Ascending aorta (tissue), 2 donors: ENCODE data around the gene INMT. TPM values are rescaled to one million over a fixed set of nuclear protein-coding genes. Genes with fewer than 3 reads are reported as not detected.
A peak's percentile ranks its signal among the peaks of the same experiment; 100 is the strongest.

Experiments used
- DNase-seq, 2 donors: peaks; one replicate each; pipeline ENCODE4 v3.0.0-alpha.2; 2019; ENCODE audit warnings: low spot score in 2 of 2
- H3K27ac ChIP-seq, 2 donors: fragments of 200-600 bp; sonication (generic); one replicate each; pipeline ENCODE4 v1.5.1; 2016 to 2017; ENCODE audit warnings: mild to moderate bottlenecking in 1 of 2
- H3K27me3 ChIP-seq: fragments of 200-600 bp; sonication (generic); one replicate; pipeline ENCODE4 v1.5.1; 2017
- H3K36me3 ChIP-seq, 2 donors: fragments of 200-600 bp; sonication (generic); one replicate each; pipeline ENCODE4 v1.5.1; 2016
- H3K4me1 ChIP-seq, 2 donors: fragments of 200-600 bp; sonication (generic); one replicate each; pipeline ENCODE4 v1.5.1; 2016 to 2017; ENCODE audit warnings: mild to moderate bottlenecking in 1 of 2
- H3K4me3 ChIP-seq, 2 donors: fragments of 200-600 bp; sonication (generic); one replicate each; pipeline ENCODE4 v1.5.1; 2016 to 2017; ENCODE audit warnings: mild to moderate bottlenecking in 1 of 2
- H3K9me3 ChIP-seq, 2 donors: fragments of 200-600 bp; sonication (generic); one replicate each; pipeline ENCODE4 v1.5.1; 2016
- CTCF ChIP-seq, 3 experiments: fragments of 200-600 bp in 2 of 3; fragments of 450-650 bp in 1 of 3; sonication (generic) in 2 of 3; IDR thresholded peaks; one replicate each; pipeline ENCODE4 v1.5.1; 2016 to 2019; ENCODE audit warnings: antibody characterized with exemption in 3 of 3, mild to moderate bottlenecking in 1 of 3, moderate library complexity in 1 of 3
- intact Hi-C: fragments of 100-400 bp; cut with DNase I; formaldehyde crosslinking; loops from one replicate; pipeline ENCODE4 v1.15.1; 2023
- total RNA-seq: library from RNA; depleted of rRNA; stranded (reverse); fragments of >200 nt; gene quantifications from one replicate; pipeline ENCODE4 v1.1.0, GENCODE V29; 2016

The INMT gene
- total RNA-seq, 1 donor from 2014 or later, result 51.8 TPM

GRCh38 chr7:30761214-30762156, 9.6 kb downstream of the INMT start:
- peak in 1 of 2 donors; percentile 43 for DNase-seq
- peak overlapping the region; percentile 72 to 76 for H3K27ac ChIP-seq

GRCh38 chr7:30764030-30764975, 12.4 kb downstream of the INMT start:
- H3K4me1 ChIP-seq, result peaks cover 16 to 46% of the 10 kb centered on the region in 2 donors
- no peak for TF ChIP-seq CTCF (IDR thresholded peaks at IDR 0.05)
- H3K27me3 ChIP-seq, result no peaks in the 10 kb centered on the region
- H3K36me3 ChIP-seq, result no peaks in the 10 kb centered on the region
- H3K9me3 ChIP-seq, result no peaks in the 10 kb centered on the region
- intact Hi-C loops, result no loop called here
- H3K27ac ChIP-seq, result peak overlapping the region; percentile 76 to 80
- DNase-seq, result peak in 1 of 2 donors; percentile 82
- no peak overlapping the region for H3K4me3 ChIP-seq

More at GRCh38 chr7:30761214-30762156, 9.6 kb downstream of the INMT start:
- Histone ChIP-seq H3K4me1 (peaks cover 16 to 46% of the 10 kb centered on the region in 2 donors), H3K27me3 (no peaks in the 10 kb centered on the region), H3K4me3 (no peak overlapping the region), H3K9me3 (no peaks in the 10 kb centered on the region), H3K36me3 (peaks cover 0 to 7% of the 10 kb centered on the region in 2 donors)
- no peak for TF ChIP-seq CTCF (IDR thresholded peaks at IDR 0.05)
- intact Hi-C loops, result no loop called here

GRCh38 chr7:30765408-30765807, 13.5 kb downstream of the INMT start:
- no peak overlapping the region for H3K4me3 ChIP-seq
- H3K27ac ChIP-seq, result peak overlapping the region; percentile 76 to 80
- H3K9me3 ChIP-seq, result no peaks in the 10 kb centered on the region
- peak in 1 of 2 donors; percentile 61 for DNase-seq
- no peaks in the 10 kb centered on the region for H3K27me3 ChIP-seq
- TF ChIP-seq CTCF (IDR thresholded peaks at IDR 0.05), result no peak
- H3K4me1 ChIP-seq, result peaks cover 16 to 46% of the 10 kb centered on the region in 2 donors
- intact Hi-C loops, result no loop called here
- H3K36me3 ChIP-seq, result no peaks in the 10 kb centered on the region

GRCh38 chr7:30770845-30771173, 18.9 kb downstream of the INMT start:
- Histone ChIP-seq H3K36me3 (no peaks in the 10 kb centered on the region), H3K4me3 (peak overlapping the region; percentile 68 to 77), H3K4me1 (peaks cover 4 to 13% of the 10 kb centered on the region in 2 donors), H3K27ac (peak overlapping the region; percentile 82 to 88), H3K9me3 (no peaks in the 10 kb centered on the region), H3K27me3 (no peaks in the 10 kb centered on the region)
- intact Hi-C loops, result no loop called here
- DNase-seq, result no peak
- peak in 1 of 3 experiments; percentile 1 for TF ChIP-seq CTCF (IDR thresholded peaks at IDR 0.05)

GRCh38 chr7:30771174-30771879, 19.4 kb downstream of the INMT start, which contains the start of gene MINDY4:
TSS of gene MINDY4 (plus strand) at chr7:30771417. CDS start at chr7:30771494, 77 bp downstream.
- no peaks in the 10 kb centered on the region for H3K27me3 ChIP-seq
- no peak for TF ChIP-seq CTCF (IDR thresholded peaks at IDR 0.05)
- intact Hi-C loops, result no loop called here
- no peaks in the 10 kb centered on the region for H3K36me3 ChIP-seq
- H3K27ac ChIP-seq, result peak within 1 kb of the TSS; percentile 82 to 88
- peaks cover 4 to 12% of the 10 kb centered on the region in 2 donors for H3K4me1 ChIP-seq
- peak in 1 of 2 donors; percentile 92 for DNase-seq
- H3K4me3 ChIP-seq, result peak within 1 kb of the TSS; percentile 68 to 77
- H3K9me3 ChIP-seq, result no peaks in the 10 kb centered on the region
